Lung (tissue), 12 donors: Measurements from ENCODE around the gene GOSR2. TPM values are rescaled to one million over a fixed set of nuclear protein-coding genes. Genes with fewer than 3 reads are reported as not detected.
"Not testable (repeated sequence)": the region's sequence is repeated elsewhere in the genome, so short reads cannot be mapped to it uniquely, and the experiment has no call there.

Source experiments
- ATAC-seq: fragments of 200-7000 bp; cut with Tn5 transposase; one replicate; pipeline ENCODE4 v1.9.1; 2020; ENCODE audit warnings: moderate number of reproducible peaks; ENCODE audit not compliant: insufficient read depth, low FRiP score
- DNase-seq, 3 donors: peaks; one replicate each; pipeline ENCODE4 v3.0.0-alpha.2; 2013 to 2017
- H3K27ac ChIP-seq, 2 donors: one replicate each; pipeline ENCODE4 v1.5.1; 2013; ENCODE audit warnings: mild to moderate bottlenecking in 2 of 2, moderate library complexity in 2 of 2, control low read depth in 1 of 2, inconsistent platforms in 1 of 2, low read depth in 1 of 2, low read length in 1 of 2
- H3K27me3 ChIP-seq, 3 donors: one replicate each; pipeline ENCODE4 v1.5.1; 2013; ENCODE audit warnings: low read length in 2 of 3; ENCODE audit not compliant: control insufficient read depth in 3 of 3, insufficient read depth in 3 of 3
- H3K36me3 ChIP-seq, 4 donors: one replicate each; pipeline ENCODE4 v1.5.1; 2013; ENCODE audit warnings: low read length in 4 of 4, mild to moderate bottlenecking in 1 of 4, moderate library complexity in 1 of 4; ENCODE audit not compliant: control insufficient read depth in 4 of 4, insufficient read depth in 4 of 4
- H3K4me1 ChIP-seq, 5 donors: one replicate each; pipeline ENCODE4 v1.5.1; 2013; ENCODE audit warnings: low read length in 5 of 5, mild to moderate bottlenecking in 2 of 5, moderate library complexity in 1 of 5; ENCODE audit not compliant: control insufficient read depth in 5 of 5, insufficient read depth in 5 of 5
- H3K4me3 ChIP-seq: one replicate; pipeline ENCODE4 v1.5.1; 2013; ENCODE audit warnings: mild to moderate bottlenecking, control low read depth, moderate library complexity
- H3K9ac ChIP-seq, 2 donors: one replicate each; pipeline ENCODE4 v1.5.1; 2013; ENCODE audit warnings: low read length in 2 of 2, control low read depth in 1 of 2; ENCODE audit not compliant: insufficient read depth in 1 of 2
- H3K9me3 ChIP-seq, 4 donors: one replicate each; pipeline ENCODE4 v1.5.1; 2013; ENCODE audit warnings: low read length in 3 of 4, mild to moderate bottlenecking in 1 of 4, moderate library complexity in 1 of 4; ENCODE audit not compliant: control insufficient read depth in 4 of 4, insufficient read depth in 3 of 4
- WGBS, 2 donors: extraction: QIAGEN DNeasy Blood & Tissue Kit; methylation state at CpG; one replicate each; pipeline ENCODE4 v1.1.7; 2013; 5-methylcytosine and 5-hydroxymethylcytosine counted together
- polyA plus RNA-seq, 2 donors: library from polyadenylated mRNA; stranded (reverse); fragments of 200-250 nt; gene quantifications; one replicate each; pipeline ENCODE4 v1.2.1, GENCODE V29; 2013
- total RNA-seq, 2 donors: library from RNA; depleted of rRNA in 1 of 2; stranded (reverse); fragments of >200 nt in 1 of 2; gene quantifications; one replicate each; pipeline ENCODE4 v1.2.1, GENCODE V29; 2014 to 2021
- TF ChIP-seq, protein P1 (sequence below): IDR thresholded peaks from 2 replicates; pipeline ENCODE4 v1.5.1; 2012; ENCODE audit warnings: mild to moderate bottlenecking; ENCODE audit errors: control extremely low read depth, extremely low read depth
- donor health status: control.
- donor health status: control.
- donor health status: Bipolar disorder and iron deficiency.
- donor health status: healthy.
- donor health status: DM: yes; HTN: yes; CAD: no.

Gene GOSR2
- total and polyA plus RNA-seq, 4 donors: 22.4 to 52.9 (median 42.0) TPM

DNA sequence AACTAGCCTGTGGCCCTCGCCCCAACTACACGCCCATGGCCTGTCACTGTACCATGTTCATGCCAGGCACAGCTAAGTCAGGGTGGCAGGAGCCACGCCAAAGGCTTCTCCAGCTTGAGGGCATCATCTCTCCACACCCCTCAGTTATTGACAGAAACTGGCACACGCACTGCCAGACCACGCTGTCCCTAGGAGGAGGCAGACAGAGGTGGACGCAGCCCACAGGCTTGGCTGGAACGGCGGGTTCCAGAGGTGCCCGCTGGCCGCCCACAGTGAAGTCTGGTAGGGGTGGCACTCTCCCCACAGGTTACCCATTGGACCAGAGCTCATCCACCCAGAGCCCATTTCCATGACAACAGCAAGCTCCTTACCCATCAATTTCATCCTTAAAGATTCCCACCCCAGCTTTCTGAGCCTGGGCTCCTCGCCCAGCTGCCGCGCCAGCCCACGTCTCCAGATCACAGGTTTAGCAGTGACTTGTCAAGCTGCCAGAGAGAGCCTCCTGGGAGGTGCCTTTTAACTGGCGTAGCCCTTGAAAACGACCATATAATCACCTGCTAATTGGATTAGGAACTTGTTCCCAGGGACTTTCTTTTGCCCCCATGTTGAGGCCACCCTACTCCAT is 28.1 kb downstream of the GOSR2 start:
- H3K9ac ChIP-seq: no peak overlapping the region

DNA sequence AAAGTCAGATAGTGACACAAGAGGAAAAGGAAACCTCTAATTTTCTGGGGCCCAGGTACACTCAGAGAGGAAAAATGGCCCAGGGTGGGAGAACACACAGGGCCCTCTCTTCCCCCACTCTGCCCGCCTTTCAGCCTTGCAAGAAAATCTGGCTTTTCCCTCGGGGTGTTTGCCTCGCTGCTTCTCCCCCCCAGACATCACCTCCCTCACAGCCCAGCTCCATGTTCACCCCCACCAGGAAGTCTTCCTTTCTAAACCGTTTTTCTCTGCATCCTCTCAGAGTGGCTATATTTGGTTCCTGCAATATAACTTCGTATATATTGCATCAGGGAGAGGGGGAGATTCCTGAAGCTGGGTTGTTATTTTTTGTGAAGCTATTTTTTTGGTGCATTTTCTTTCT is 28.7 kb downstream of the GOSR2 start:
- DNase-seq: no peak
- 21 to 23% methylated on average over 5 of the region's 5 CpGs for WGBS, 2 donors
- H3K9me3 ChIP-seq: no peaks in the 10 kb centered on the region
- H3K4me1 ChIP-seq: no peaks in the 10 kb centered on the region
- no peak overlapping the region for H3K4me3 ChIP-seq
- peaks cover 0 to 4% (median 0%) of the 10 kb centered on the region in 3 donors for H3K27me3 ChIP-seq
- H3K9ac ChIP-seq: no peak overlapping the region
- H3K27ac ChIP-seq: no peak overlapping the region
- no peak for ATAC-seq
- TF ChIP-seq, protein P1, sequence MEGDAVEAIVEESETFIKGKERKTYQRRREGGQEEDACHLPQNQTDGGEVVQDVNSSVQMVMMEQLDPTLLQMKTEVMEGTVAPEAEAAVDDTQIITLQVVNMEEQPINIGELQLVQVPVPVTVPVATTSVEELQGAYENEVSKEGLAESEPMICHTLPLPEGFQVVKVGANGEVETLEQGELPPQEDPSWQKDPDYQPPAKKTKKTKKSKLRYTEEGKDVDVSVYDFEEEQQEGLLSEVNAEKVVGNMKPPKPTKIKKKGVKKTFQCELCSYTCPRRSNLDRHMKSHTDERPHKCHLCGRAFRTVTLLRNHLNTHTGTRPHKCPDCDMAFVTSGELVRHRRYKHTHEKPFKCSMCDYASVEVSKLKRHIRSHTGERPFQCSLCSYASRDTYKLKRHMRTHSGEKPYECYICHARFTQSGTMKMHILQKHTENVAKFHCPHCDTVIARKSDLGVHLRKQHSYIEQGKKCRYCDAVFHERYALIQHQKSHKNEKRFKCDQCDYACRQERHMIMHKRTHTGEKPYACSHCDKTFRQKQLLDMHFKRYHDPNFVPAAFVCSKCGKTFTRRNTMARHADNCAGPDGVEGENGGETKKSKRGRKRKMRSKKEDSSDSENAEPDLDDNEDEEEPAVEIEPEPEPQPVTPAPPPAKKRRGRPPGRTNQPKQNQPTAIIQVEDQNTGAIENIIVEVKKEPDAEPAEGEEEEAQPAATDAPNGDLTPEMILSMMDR: no peak
- H3K36me3 ChIP-seq: peaks cover 0 to 3% (median 0%) of the 10 kb centered on the region in 4 donors

More for the DNA sequence above, 28.1 kb downstream of the GOSR2 start:
- WGBS, 2 donors: 70 to 76% methylated on average over 16 of the region's 16 CpGs
- Histone ChIP-seq H3K4me1 (no peaks in the 10 kb centered on the region), H3K9me3 (no peaks in the 10 kb centered on the region), H3K4me3 (no peak overlapping the region), H3K27me3 (peaks cover 0 to 4% (median 0%) of the 10 kb centered on the region in 3 donors), H3K36me3 (peaks cover 0 to 3% (median 0%) of the 10 kb centered on the region in 4 donors), H3K27ac (no peak overlapping the region)
- ATAC-seq (no peak), DNase-seq (no peak)
- TF ChIP-seq, protein P1: no peak

DNA sequence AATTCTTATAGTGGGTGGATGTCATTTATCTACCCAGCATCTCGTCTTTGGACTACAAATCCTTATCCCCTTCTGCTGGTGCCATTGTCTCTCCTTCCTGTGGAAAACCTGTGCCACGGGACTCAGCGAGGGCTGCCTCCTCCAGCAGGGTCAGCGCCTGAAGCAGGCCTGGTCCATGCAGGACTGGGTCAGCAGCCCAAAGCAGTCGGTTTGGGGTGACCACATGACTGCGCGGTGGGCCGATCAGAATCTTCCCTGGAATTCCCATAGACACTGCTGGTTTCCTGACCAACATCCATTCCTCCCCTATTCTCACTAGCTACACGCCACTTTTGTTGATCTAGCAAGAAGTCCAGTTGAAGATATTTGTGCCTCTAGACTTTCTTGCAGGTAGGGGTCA is 29.2 kb downstream of the GOSR2 start:
- H3K9me3 ChIP-seq: no peaks in the 10 kb centered on the region
- no peak for ATAC-seq
- 68 to 84% methylated on average over 9 of the region's 9 CpGs for WGBS, 2 donors

DNA sequence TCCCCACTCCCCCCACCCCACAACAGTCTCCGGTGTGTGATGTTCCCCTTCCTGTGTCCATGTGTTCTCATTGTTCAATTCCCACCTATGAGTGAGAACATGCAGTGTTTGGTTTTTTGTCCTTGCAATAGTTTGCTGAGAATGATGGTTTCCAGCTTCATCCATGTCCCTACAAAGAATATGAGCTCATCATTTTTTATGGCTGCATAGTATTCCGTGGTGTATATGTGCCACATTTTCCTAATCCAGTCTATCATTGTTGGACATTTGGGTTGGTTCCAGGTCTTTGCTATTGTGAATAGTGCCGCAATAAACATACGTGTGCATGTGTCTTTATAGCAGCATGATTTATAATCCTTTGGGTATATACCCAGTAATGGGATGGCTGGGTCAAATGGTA is 30.2 kb downstream of the GOSR2 start:
- H3K4me3 ChIP-seq, H3K27ac ChIP-seq, H3K36me3 ChIP-seq, H3K27me3 ChIP-seq, ATAC-seq, H3K9me3 ChIP-seq, H3K9ac ChIP-seq, H3K4me1 ChIP-seq, DNase-seq: not testable (repeated sequence)
- 71 to 78% methylated on average over 2 of the region's 4 CpGs for WGBS, 2 donors

More for the DNA sequence above, 29.2 kb downstream of the GOSR2 start:
- TF ChIP-seq, protein P1: no peak
- H3K4me3 ChIP-seq: no peak overlapping the region
- H3K27me3 ChIP-seq: peaks cover 0 to 3% (median 0%) of the 10 kb centered on the region in 3 donors
- H3K4me1 ChIP-seq: no peaks in the 10 kb centered on the region
- H3K27ac ChIP-seq: no peak overlapping the region
- peaks cover 0 to 3% (median 0%) of the 10 kb centered on the region in 4 donors for H3K36me3 ChIP-seq
- H3K9ac ChIP-seq: no peak overlapping the region
- DNase-seq: no peak
